ENCODE results near the gene NOMO2.
"Not testable (repeated sequence)": the region's sequence is repeated elsewhere in the genome, so short reads cannot be mapped to it uniquely, and the experiment has no call there.

The NOMO2 gene

DNA sequence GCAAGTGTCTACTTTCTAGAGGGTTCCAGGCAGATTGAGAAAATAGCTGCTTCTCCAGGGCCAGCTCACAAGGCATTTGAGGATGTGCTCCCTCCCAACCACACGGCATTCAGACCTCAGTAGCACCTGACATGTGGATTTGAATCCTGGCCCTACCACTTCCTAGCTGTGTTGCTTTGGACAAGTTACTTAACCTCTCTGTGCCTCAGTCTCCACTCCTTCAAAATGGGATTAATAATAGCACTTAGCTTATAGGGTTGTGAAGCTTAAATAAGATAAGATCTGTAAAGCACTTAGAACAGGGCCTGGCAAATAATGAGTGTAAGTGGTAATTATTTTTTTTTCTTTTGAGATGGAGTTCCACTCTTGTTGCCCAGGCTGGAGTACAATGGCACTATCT, 21.0 kb upstream of the NOMO2 start:
- TF ChIP-seq, protein P1, sequence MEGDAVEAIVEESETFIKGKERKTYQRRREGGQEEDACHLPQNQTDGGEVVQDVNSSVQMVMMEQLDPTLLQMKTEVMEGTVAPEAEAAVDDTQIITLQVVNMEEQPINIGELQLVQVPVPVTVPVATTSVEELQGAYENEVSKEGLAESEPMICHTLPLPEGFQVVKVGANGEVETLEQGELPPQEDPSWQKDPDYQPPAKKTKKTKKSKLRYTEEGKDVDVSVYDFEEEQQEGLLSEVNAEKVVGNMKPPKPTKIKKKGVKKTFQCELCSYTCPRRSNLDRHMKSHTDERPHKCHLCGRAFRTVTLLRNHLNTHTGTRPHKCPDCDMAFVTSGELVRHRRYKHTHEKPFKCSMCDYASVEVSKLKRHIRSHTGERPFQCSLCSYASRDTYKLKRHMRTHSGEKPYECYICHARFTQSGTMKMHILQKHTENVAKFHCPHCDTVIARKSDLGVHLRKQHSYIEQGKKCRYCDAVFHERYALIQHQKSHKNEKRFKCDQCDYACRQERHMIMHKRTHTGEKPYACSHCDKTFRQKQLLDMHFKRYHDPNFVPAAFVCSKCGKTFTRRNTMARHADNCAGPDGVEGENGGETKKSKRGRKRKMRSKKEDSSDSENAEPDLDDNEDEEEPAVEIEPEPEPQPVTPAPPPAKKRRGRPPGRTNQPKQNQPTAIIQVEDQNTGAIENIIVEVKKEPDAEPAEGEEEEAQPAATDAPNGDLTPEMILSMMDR (IDR thresholded peaks at IDR 0.05) = no peak
- no peak for TF ChIP-seq ZFX (IDR thresholded peaks at IDR 0.05; ENCODE audit: borderline replicate concordance)
- no peak overlapping the region for H3K27ac ChIP-seq

GRCh38 chr16:18580396-18580795, 18.5 kb upstream of the NOMO2 start:
- H3K27ac ChIP-seq = not testable (repeated sequence)

DNA sequence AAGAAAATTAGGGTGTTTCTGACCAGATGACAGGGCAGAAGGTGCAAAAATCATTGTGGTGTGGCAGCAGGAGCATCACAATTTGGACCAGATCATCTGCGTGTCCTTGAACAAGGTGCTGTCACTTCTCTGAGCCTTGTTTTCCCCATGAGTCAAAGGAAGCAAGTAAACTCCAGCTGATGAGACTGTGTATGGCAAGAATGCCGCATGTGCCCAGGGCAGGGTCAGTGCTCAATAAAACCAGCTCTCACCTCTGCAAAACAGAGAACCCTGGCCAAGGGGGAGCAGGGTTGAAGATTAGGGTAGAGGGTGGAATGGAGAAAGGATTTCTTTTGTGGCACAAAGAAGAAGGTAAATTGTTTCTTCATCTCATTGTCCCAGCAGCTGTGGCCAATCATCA, 17.4 kb upstream of the NOMO2 start:
- not testable (repeated sequence) for H3K27ac ChIP-seq

GRCh38 chr16:18577942-18578341, 16.0 kb upstream of the NOMO2 start:
- not testable (repeated sequence) for H3K27ac ChIP-seq

- H3K27ac ChIP-seq = not testable (repeated sequence)
Observed at GRCh38 chr16:18575945-18576344, 14.0 kb upstream of the NOMO2 start.

GRCh38 chr16:18575298-18575917, 13.5 kb upstream of the NOMO2 start:
- H3K27ac ChIP-seq = not testable (repeated sequence)

GRCh38 chr16:18573887-18574286, 12.0 kb upstream of the NOMO2 start:
- not testable (repeated sequence) for H3K27ac ChIP-seq

DNA sequence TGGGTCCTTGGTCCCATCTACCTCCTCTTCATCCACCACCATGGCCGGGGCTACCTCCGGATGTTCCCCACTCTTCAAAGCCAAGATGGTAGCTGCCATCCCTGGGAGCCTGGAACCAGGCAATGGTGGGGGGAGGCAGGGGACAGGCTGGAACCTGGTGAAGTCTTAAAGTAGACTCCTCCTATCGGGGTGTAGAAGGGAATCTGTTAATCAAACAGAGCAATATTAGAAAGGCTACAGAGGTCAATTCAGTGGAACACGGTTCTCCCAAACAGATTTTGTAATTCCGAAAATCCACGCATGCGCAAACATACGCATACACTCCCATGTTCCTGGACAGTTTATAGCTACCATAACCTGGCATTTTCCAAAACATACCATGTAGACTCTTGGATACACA, 11.1 kb upstream of the NOMO2 start:
- not testable (repeated sequence) for H3K27ac ChIP-seq

GRCh38 chr16:18571307-18571850, 9.5 kb upstream of the NOMO2 start:
- H3K27ac ChIP-seq = not testable (repeated sequence)

DNA sequence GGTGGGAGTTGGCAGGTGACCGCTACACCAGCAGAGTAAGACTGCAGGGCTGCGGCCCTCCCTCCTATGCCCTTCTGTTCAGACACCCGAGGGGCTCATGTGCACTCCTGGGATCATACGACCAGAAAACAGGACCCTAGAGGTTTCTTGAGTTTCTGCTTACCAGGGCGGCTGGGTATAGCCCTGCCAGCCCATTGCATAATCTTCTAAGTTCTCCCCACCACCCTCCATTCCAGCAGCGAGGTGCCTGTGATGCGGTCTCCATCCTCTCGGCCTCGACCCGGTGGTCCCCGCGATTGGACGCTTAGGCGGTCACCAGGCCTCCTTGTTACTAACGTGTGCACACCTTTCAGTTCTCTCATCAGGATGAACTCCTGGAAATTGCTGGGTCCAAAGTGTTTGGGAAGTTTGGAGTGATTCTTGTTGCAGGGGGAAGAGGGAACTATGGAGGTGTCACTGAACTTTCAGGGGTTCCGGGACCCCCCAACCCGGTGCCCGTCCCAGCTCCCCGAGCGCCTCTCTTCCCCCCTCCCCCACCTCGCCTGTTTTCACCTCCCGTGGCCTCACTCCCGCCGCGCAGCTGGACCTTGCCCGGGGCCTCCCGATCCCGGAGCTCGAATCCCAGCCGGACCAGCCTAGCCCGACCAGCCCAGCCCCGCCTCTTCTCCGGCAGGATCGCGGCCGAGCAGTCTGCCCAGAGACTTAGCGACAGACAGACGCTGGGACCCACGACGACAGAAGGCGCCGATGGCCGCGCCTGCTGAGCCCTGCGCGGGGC, 8.8 kb upstream of the NOMO2 start:
- not testable (repeated sequence) for H3K27ac ChIP-seq

- not testable (repeated sequence) for H3K27ac ChIP-seq
Observed at GRCh38 chr16:18560416-18561220, 1.3 kb downstream of the NOMO2 start.

DNA sequence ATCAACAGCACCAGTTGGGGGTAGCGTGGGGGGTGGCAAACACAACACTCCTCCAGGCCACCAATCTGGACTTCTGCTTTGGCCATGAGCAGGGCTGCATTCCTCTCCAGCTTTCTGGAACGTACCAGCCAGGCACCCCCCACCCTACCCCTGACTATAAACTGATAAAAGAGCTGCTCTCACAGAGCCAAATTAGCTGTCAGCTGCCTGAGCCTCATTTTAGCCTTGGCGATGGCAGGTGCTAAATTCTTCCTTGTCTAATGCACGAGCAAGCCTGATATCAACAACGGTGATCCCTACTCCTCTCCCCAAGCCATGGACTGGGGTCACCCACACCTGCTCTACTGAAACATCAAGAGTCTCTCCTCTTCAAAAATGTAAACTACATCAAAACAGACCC, 8.2 kb downstream of the NOMO2 start:
- H3K27ac ChIP-seq = not testable (repeated sequence)

GRCh38 chr16:18547382-18547781, 14.5 kb downstream of the NOMO2 start:
- H3K27ac ChIP-seq = not testable (repeated sequence)

- H3K27ac ChIP-seq = not testable (repeated sequence)
Observed at GRCh38 chr16:18546853-18547252, 15.0 kb downstream of the NOMO2 start.

GRCh38 chr16:18544232-18545081, 17.4 kb downstream of the NOMO2 start:
- not testable (repeated sequence) for H3K27ac ChIP-seq

- not testable (repeated sequence) for H3K27ac ChIP-seq
Observed at GRCh38 chr16:18541912-18542311, 20.0 kb downstream of the NOMO2 start.

Measured in 22Rv1 (cell line).